GM12878 (cell line): ENCODE results near the gene PTPRM. TPM values are rescaled to one million over a fixed set of nuclear protein-coding genes. Genes with fewer than 3 reads are reported as not detected.

Experiments
- ATAC-seq: fragments of 200-7000 bp; cut with Tn5 transposase; 3 replicates; pipeline ENCODE4 v1.9.1; 2020; ENCODE audit warnings: mild to moderate bottlenecking, moderate library complexity
- BruUV-seq: library from RNA; stranded (reverse); fragments of 400-500 nt; replicated peaks from 2 replicates; lab custom pipeline; 2021; lab: Mats Ljungman, UMichigan
- CTCF ChIA-PET: fragments of 300-600 bp; sonication (Branson Sonifier 250); formaldehyde crosslinking; extraction: SDS; loops from one replicate; lab custom pipeline; 2021; ENCODE audit warnings: inconsistent platforms; lab: Yijun Ruan, JAX
- POLR2A ChIA-PET: fragments of 350-600 bp; formaldehyde crosslinking; extraction: SDS; loops from one replicate; lab custom pipeline; 2021; ENCODE audit warnings: inconsistent platforms; lab: Charles Lee
- RAD21 ChIA-PET: fragments of 300-600 bp; sonication (Branson Sonifier 250); formaldehyde crosslinking; loops from one replicate; lab custom pipeline; 2023; ENCODE audit warnings: antibody characterized with exemption; ENCODE audit not compliant: unreplicated experiment; lab: Charles Lee
- SMC1A ChIA-PET: fragments of 300-600 bp; sonication (Branson Sonifier 250); formaldehyde crosslinking; loops from one replicate; lab custom pipeline; 2023; ENCODE audit not compliant: unreplicated experiment, uncharacterized antibody; lab: Charles Lee
- DNase-seq: peaks from one replicate; pipeline ENCODE4 v3.0.0-alpha.2; 2011; ENCODE audit warnings: low read depth, low spot score
- FAIRE-seq: peaks from 3 replicates; lab custom pipeline; 2011; peaks lifted over from hg19 to GRCh38; lab: Jason Lieb, UNC
- H2AFZ ChIP-seq: 2 replicates; pipeline ENCODE4 v1.6.0; 2011; ENCODE audit warnings: low read depth, low read length, control low read depth; ENCODE audit not compliant: control insufficient read depth
- H3K27ac ChIP-seq: 2 replicates; pipeline ENCODE4 v1.5.1; 2011; ENCODE audit warnings: control low read depth; ENCODE audit not compliant: control insufficient read depth, insufficient read depth
- H3K27me3 ChIP-seq, 2 experiments: replicated peaks in 1 of 2; 2 replicates each; pipeline versions ENCODE4 v1.6.0 to v1.6.1; 2011; ENCODE audit warnings: low read length in 1 of 2; ENCODE audit not compliant: control insufficient read depth in 2 of 2, insufficient read depth in 2 of 2
- H3K36me3 ChIP-seq, 2 experiments: 2 replicates each; pipeline ENCODE4 v1.5.1; 2011; ENCODE audit warnings: low read length in 1 of 2; ENCODE audit not compliant: control insufficient read depth in 2 of 2, insufficient read depth in 2 of 2
- H3K4me1 ChIP-seq: 2 replicates; pipeline ENCODE4 v1.6.1; 2011; ENCODE audit warnings: mild to moderate bottlenecking, low read length, moderate library complexity, mixed read lengths; ENCODE audit not compliant: control insufficient read depth, insufficient read depth
- H3K4me2 ChIP-seq: 2 replicates; pipeline ENCODE4 v1.6.0; 2011; ENCODE audit warnings: control low read depth; ENCODE audit not compliant: control insufficient read depth, insufficient read depth
- H3K4me3 ChIP-seq: fragments of 200-600 bp; sonication (generic); 2 replicates; pipeline ENCODE4 v1.5.1; 2016
- H3K79me2 ChIP-seq: 2 replicates; pipeline ENCODE4 v1.6.0; 2011; ENCODE audit warnings: low read length; ENCODE audit not compliant: control insufficient read depth, insufficient read depth
- H3K9ac ChIP-seq: 2 replicates; pipeline ENCODE4 v1.8.0; 2011; ENCODE audit warnings: low read length, control low read depth, mixed read lengths; ENCODE audit not compliant: control insufficient read depth, insufficient read depth
- H3K9me3 ChIP-seq: replicated peaks from 3 replicates; pipeline ENCODE4 v1.5.1; 2011; ENCODE audit warnings: mild to moderate bottlenecking, low read length; ENCODE audit not compliant: control insufficient read depth, insufficient read depth
- H4K20me1 ChIP-seq: 2 replicates; pipeline ENCODE4 v1.6.0; 2011; ENCODE audit not compliant: control insufficient read depth, insufficient read depth
- EGR1 ChIP-seq, 2 experiments: IDR thresholded peaks; 1 replicate in 1 of 2; 2 replicates in 1 of 2; pipeline ENCODE4 v1.6.1; 2011 to 2012; ENCODE audit warnings: low read depth in 2 of 2, low read length in 2 of 2, borderline replicate concordance in 1 of 2, mild to moderate bottlenecking in 1 of 2, moderate library complexity in 1 of 2
- IRF4 ChIP-seq: IDR thresholded peaks from 2 replicates; pipeline ENCODE4 v1.6.1; 2011; ENCODE audit warnings: low read depth, low read length
- MEF2B ChIP-seq: fragments of 450-650 bp; IDR thresholded peaks from 2 replicates; pipeline ENCODE4 v1.6.1; 2018; ENCODE audit warnings: mild to moderate bottlenecking, moderate library complexity; ENCODE audit not compliant: partially characterized antibody, poor library complexity, severe bottlenecking
- SPI1 ChIP-seq: IDR thresholded peaks from 2 replicates; pipeline ENCODE4 v1.6.1; 2011; ENCODE audit warnings: low read depth, mild to moderate bottlenecking, low read length, moderate library complexity, borderline replicate concordance; ENCODE audit not compliant: insufficient read depth
- TCF3 ChIP-seq: IDR thresholded peaks from 2 replicates; pipeline ENCODE4 v1.6.1; 2012; ENCODE audit warnings: low read depth, mild to moderate bottlenecking, low read length, borderline replicate concordance; ENCODE audit not compliant: insufficient read depth
- WGBS: methylation state at CpG from one replicate; pipeline ENCODE4 v1.1.6; 2016; ENCODE audit warnings: low lambda C conversion rate; ENCODE audit not compliant: insufficient replicate concordance, insufficient coverage; ENCODE audit errors: missing lambda C conversion rate; 5-methylcytosine and 5-hydroxymethylcytosine counted together
- in situ Hi-C: fragments of 300-500 bp; cut with MboI; formaldehyde crosslinking; loops from 9 replicates; pipeline ENCODE4 v1.14.3; 2018; ENCODE audit warnings: mixed read lengths
- intact Hi-C: fragments of 100-400 bp; cut with micrococcal nuclease; formaldehyde crosslinking; loops from one replicate; pipeline ENCODE4 v1.14.2; 2022; ENCODE audit not compliant: unreplicated experiment
- polyA plus RNA-seq, 11 experiments: library from polyadenylated mRNA; depleted of rRNA in 4 of 11; unstranded in 6 of 11; stranded (reverse) in 5 of 11; fragments of >200 nt; fragmentation: Nextera tagmentation in 4 of 11; fragmentation: Illumina TruSeq in 1 of 11; extraction: Ambion mirVana in 4 of 11; extraction: Trizol in 1 of 11; gene quantifications; 1 replicate in 1 of 11; 2 replicates in 10 of 11; pipeline versions ENCODE4 v1.2.1 to v1.2.3, GENCODE V29; 2011 to 2016; ENCODE audit warnings: inconsistent platforms in 2 of 11, missing spikeins in 2 of 11, low read depth in 1 of 11
- total RNA-seq, 4 experiments: library from RNA; depleted of rRNA in 3 of 4; stranded (reverse); fragments of >200 nt in 3 of 4; fragmentation: Illumina TruSeq in 1 of 4; extraction: Trizol in 1 of 4; gene quantifications; 2 replicates each; pipeline versions ENCODE4 v1.2.1 to v1.2.3, GENCODE V29; 2013 to 2021
- TF ChIP-seq, protein P1 (sequence below): fragments of 450-650 bp; IDR thresholded peaks from 2 replicates; pipeline ENCODE4 v1.6.1; 2017; ENCODE audit warnings: mild to moderate bottlenecking, moderate library complexity
- TF ChIP-seq, protein P2 (sequence below): IDR thresholded peaks from 2 replicates; pipeline ENCODE4 v1.6.1; 2011; ENCODE audit warnings: borderline replicate concordance, low read depth, mild to moderate bottlenecking, moderate library complexity, low read length; ENCODE audit not compliant: insufficient read depth, poor library complexity, severe bottlenecking

Gene PTPRM
- total and polyA plus RNA-seq, 10 of the 15 experiments (the other 5 are each of a cell fraction or from before 2014, with no cell fraction given), result 0.07 to 22.6 (median 0.60) TPM

DNA sequence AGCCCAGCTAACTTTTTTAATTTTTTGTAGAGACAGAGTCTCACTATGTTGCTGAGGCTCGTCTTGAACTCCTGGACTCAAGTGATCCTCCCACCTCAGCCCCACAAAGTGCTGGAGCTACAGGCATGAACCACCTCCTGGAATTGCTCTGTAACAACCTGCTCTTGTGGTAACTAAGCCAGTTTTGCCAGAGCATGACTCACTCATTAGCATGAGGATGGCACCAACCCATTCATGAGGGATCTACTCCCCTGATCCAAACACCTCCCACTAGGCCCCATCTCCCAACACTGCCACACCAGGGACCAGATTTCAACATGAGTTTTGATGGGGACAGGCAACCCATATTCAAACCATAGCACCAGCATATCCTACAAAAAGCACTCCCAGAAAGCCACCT lies 693.2 kb downstream of the PTPRM start:
- DNase-seq (no peak), FAIRE-seq (no peak), ATAC-seq (no peak)
- in situ Hi-C loops, result no loop called here
- H3K36me3 ChIP-seq, result no peaks in the 10 kb centered on the region
- ChIA-PET SMC1A (interaction anchor here (0.6 to 2.0 kb wide), 5 partner anchors 9 to 727 kb away, joined by 3 to 6 read pairs (median 3); no protein-coding TSS in a partner anchor), CTCF (interaction anchor here (1.3 kb wide), 1 partner anchor 23 kb away, joined by 4 read pairs; no protein-coding TSS in a partner anchor), RAD21 (interaction anchor here (1.1 to 2.2 kb wide), 2 partner anchors 13 to 67 kb away, joined by 3 to 6 read pairs; no protein-coding TSS in a partner anchor), POLR2A (no interaction called here)
- H3K9ac ChIP-seq, result no peak overlapping the region
- no peak overlapping the region for H3K4me3 ChIP-seq
- intact Hi-C loops, result no loop called here
- no peak for TF ChIP-seq IRF4
- TF ChIP-seq, protein P1, sequence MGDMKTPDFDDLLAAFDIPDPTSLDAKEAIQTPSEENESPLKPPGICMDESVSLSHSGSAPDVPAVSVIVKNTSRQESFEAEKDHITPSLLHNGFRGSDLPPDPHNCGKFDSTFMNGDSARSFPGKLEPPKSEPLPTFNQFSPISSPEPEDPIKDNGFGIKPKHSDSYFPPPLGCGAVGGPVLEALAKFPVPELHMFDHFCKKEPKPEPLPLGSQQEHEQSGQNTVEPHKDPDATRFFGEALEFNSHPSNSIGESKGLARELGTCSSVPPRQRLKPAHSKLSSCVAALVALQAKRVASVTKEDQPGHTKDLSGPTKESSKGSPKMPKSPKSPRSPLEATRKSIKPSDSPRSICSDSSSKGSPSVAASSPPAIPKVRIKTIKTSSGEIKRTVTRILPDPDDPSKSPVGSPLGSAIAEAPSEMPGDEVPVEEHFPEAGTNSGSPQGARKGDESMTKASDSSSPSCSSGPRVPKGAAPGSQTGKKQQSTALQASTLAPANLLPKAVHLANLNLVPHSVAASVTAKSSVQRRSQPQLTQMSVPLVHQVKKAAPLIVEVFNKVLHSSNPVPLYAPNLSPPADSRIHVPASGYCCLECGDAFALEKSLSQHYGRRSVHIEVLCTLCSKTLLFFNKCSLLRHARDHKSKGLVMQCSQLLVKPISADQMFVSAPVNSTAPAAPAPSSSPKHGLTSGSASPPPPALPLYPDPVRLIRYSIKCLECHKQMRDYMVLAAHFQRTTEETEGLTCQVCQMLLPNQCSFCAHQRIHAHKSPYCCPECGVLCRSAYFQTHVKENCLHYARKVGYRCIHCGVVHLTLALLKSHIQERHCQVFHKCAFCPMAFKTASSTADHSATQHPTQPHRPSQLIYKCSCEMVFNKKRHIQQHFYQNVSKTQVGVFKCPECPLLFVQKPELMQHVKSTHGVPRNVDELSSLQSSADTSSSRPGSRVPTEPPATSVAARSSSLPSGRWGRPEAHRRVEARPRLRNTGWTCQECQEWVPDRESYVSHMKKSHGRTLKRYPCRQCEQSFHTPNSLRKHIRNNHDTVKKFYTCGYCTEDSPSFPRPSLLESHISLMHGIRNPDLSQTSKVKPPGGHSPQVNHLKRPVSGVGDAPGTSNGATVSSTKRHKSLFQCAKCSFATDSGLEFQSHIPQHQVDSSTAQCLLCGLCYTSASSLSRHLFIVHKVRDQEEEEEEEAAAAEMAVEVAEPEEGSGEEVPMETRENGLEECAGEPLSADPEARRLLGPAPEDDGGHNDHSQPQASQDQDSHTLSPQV, result no peak
- TF ChIP-seq MEF2B, result no peak
- TF ChIP-seq EGR1 (IDR thresholded peaks at IDR 0.05; ENCODE audit: borderline replicate concordance in 1 of 2, low read depth in 2 of 2, low read length in 2 of 2), result no peak
- TF ChIP-seq TCF3, result no peak
- TF ChIP-seq, protein P2, sequence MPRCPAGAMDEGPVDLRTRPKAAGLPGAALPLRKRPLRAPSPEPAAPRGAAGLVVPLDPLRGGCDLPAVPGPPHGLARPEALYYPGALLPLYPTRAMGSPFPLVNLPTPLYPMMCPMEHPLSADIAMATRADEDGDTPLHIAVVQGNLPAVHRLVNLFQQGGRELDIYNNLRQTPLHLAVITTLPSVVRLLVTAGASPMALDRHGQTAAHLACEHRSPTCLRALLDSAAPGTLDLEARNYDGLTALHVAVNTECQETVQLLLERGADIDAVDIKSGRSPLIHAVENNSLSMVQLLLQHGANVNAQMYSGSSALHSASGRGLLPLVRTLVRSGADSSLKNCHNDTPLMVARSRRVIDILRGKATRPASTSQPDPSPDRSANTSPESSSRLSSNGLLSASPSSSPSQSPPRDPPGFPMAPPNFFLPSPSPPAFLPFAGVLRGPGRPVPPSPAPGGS, result no peak
- TF ChIP-seq SPI1, result no peak
- no peak overlapping the region for H3K4me2 ChIP-seq
- H3K4me1 ChIP-seq, result peaks cover 6% of the 10 kb centered on the region; the same call in 1 of the 2 replicates
- BruUV-seq, result no TSS peak
- H2AFZ ChIP-seq, result no peak overlapping the region
- 0% methylated on average over 1 of the region's 1 CpG for whole genome bisulfite sequencing
- no peaks in the 10 kb centered on the region for H3K9me3 ChIP-seq
- H3K27me3 ChIP-seq, result peaks cover 0 to 2% of the 10 kb centered on the region in 2 experiments; a peak in 2 of 4 replicates
- no peaks in the 10 kb centered on the region for H4K20me1 ChIP-seq
- H3K79me2 ChIP-seq, result no peaks in the 10 kb centered on the region
- H3K27ac ChIP-seq, result no peak overlapping the region
